ENCODE data around the gene SHC3. TPM values are rescaled to one million over a fixed set of nuclear protein-coding genes. Genes with fewer than 3 reads are reported as not detected.

Gene SHC3
- total RNA-seq, 4 donors from 2014 or later, result 2.2 to 4.0 (median 3.1) TPM

GRCh38 chr9:89112243-89112642 is 66.4 kb downstream of the SHC3 start:
- intact Hi-C loops (cut with DNase I), result no loop called here
- DNase-seq (ENCODE audit: extremely low spot score), result no peak
- Histone ChIP-seq H3K27me3 (no peaks in the 10 kb centered on the region), H3K4me1 (peaks cover 0 to 5% (median 0%) of the 10 kb centered on the region in 4 donors), H3K36me3 (no peaks in the 10 kb centered on the region), H3K9me3 (no peaks in the 10 kb centered on the region), H3K4me3 (no peak overlapping the region), H3K27ac (replicated peaks in 1 of 4) (no peak overlapping the region)
- no peak for TF ChIP-seq POLR2AphosphoS5 (IDR thresholded peaks at IDR 0.05)
- TF ChIP-seq POLR2A (IDR thresholded peaks at IDR 0.05; ENCODE audit: low read depth), result no peak
- no peak for TF ChIP-seq CTCF (IDR thresholded peaks at IDR 0.05)
- TF ChIP-seq EP300 (IDR thresholded peaks at IDR 0.05), result no peak
- 94% methylated on average over 3 of the region's 3 CpGs for WGBS

- Histone ChIP-seq H3K36me3 (no peaks in the 10 kb centered on the region), H3K27me3 (no peaks in the 10 kb centered on the region), H3K27ac (replicated peaks in 1 of 4) (no peak overlapping the region), H3K9me3 (no peaks in the 10 kb centered on the region), H3K4me3 (no peak overlapping the region), H3K4me1 (peaks cover 0 to 5% (median 0%) of the 10 kb centered on the region in 4 donors)
- no peak for DNase-seq (ENCODE audit: extremely low spot score)
- TF ChIP-seq POLR2A (IDR thresholded peaks at IDR 0.05; ENCODE audit: low read depth) (no peak), POLR2AphosphoS5 (IDR thresholded peaks at IDR 0.05) (no peak), CTCF (IDR thresholded peaks at IDR 0.05) (no peak), EP300 (IDR thresholded peaks at IDR 0.05) (no peak)
- intact Hi-C loops (cut with DNase I), result no loop called here
Measured at GRCh38 chr9:89109666-89110065, 69.0 kb downstream of the SHC3 start.

GRCh38 chr9:89107406-89107805 is 71.2 kb downstream of the SHC3 start:
- no peak for DNase-seq (ENCODE audit: extremely low spot score)
- intact Hi-C loops (cut with DNase I), result no loop called here
- Histone ChIP-seq H3K27me3 (no peaks in the 10 kb centered on the region), H3K4me3 (no peak overlapping the region), H3K4me1 (peaks cover 0 to 5% (median 0%) of the 10 kb centered on the region in 4 donors), H3K27ac (replicated peaks in 1 of 4) (no peak overlapping the region), H3K9me3 (no peaks in the 10 kb centered on the region), H3K36me3 (no peaks in the 10 kb centered on the region)
- TF ChIP-seq POLR2AphosphoS5 (IDR thresholded peaks at IDR 0.05), result no peak
- TF ChIP-seq EP300 (IDR thresholded peaks at IDR 0.05), result no peak
- no peak for TF ChIP-seq POLR2A (IDR thresholded peaks at IDR 0.05; ENCODE audit: low read depth)
- no peak for TF ChIP-seq CTCF (IDR thresholded peaks at IDR 0.05)
- WGBS, result 82% methylated on average over 3 of the region's 3 CpGs

GRCh38 chr9:89106224-89106851 is 72.3 kb downstream of the SHC3 start:
- intact Hi-C loops (cut with DNase I), result no loop called here
- over 99% methylated on average over 8 of the region's 10 CpGs for WGBS

More at GRCh38 chr9:89106224-89106851, 72.3 kb downstream of the SHC3 start:
- Histone ChIP-seq H3K4me1 (peaks cover 0 to 5% (median 0%) of the 10 kb centered on the region in 4 donors), H3K27ac (replicated peaks in 1 of 4) (no peak overlapping the region), H3K9me3 (no peaks in the 10 kb centered on the region), H3K4me3 (no peak overlapping the region), H3K36me3 (no peaks in the 10 kb centered on the region), H3K27me3 (no peaks in the 10 kb centered on the region)
- peak; percentile 75 for DNase-seq (ENCODE audit: extremely low spot score)
- no peak for TF ChIP-seq EP300 (IDR thresholded peaks at IDR 0.05)
- no peak for TF ChIP-seq POLR2AphosphoS5 (IDR thresholded peaks at IDR 0.05)
- TF ChIP-seq CTCF (IDR thresholded peaks at IDR 0.05), result no peak
- TF ChIP-seq POLR2A (IDR thresholded peaks at IDR 0.05; ENCODE audit: low read depth), result no peak
